Keratinocyte (primary cell): ENCODE results near the gene TOLLIP.

ENCODE experiments used
- EZH2 ChIP-seq: IDR thresholded peaks from one replicate; pipeline ENCODE4 v1.6.1; 2012; ENCODE audit warnings: inconsistent platforms, mild to moderate bottlenecking, low read length, moderate library complexity
- TF ChIP-seq, protein P1 (sequence below), 3 experiments: IDR thresholded peaks in 1 of 3; conservative IDR thresholded peaks in 1 of 3; optimal IDR thresholded peaks in 1 of 3; 2 replicates in 2 of 3; 3 replicates in 1 of 3; pipeline versions ENCODE3 to v1.5.1; 2011; ENCODE audit warnings: low read length in 3 of 3, mild to moderate bottlenecking in 3 of 3, moderate library complexity in 2 of 3, control low read depth in 1 of 3, inconsistent platforms in 1 of 3; ENCODE audit not compliant: insufficient read depth in 2 of 3; ENCODE audit errors: extremely low read depth in 1 of 3

GRCh38 chr11:1341928-1342524, 32.6 kb upstream of the TOLLIP start:
- TF ChIP-seq, protein P1, sequence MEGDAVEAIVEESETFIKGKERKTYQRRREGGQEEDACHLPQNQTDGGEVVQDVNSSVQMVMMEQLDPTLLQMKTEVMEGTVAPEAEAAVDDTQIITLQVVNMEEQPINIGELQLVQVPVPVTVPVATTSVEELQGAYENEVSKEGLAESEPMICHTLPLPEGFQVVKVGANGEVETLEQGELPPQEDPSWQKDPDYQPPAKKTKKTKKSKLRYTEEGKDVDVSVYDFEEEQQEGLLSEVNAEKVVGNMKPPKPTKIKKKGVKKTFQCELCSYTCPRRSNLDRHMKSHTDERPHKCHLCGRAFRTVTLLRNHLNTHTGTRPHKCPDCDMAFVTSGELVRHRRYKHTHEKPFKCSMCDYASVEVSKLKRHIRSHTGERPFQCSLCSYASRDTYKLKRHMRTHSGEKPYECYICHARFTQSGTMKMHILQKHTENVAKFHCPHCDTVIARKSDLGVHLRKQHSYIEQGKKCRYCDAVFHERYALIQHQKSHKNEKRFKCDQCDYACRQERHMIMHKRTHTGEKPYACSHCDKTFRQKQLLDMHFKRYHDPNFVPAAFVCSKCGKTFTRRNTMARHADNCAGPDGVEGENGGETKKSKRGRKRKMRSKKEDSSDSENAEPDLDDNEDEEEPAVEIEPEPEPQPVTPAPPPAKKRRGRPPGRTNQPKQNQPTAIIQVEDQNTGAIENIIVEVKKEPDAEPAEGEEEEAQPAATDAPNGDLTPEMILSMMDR (optimal IDR thresholded peaks at IDR 0.05 in 1 of 3, IDR thresholded peaks at IDR 0.05 in 1 of 3, conservative IDR thresholded peaks at IDR 0.05 in 1 of 3; ENCODE audit: extremely low read depth in 1 of 3, insufficient read depth in 2 of 3, low read length in 3 of 3), result no peak
- no peak for TF ChIP-seq EZH2
